ENCODE measurements around the gene EIF5B.

EIF5B gene

DNA sequence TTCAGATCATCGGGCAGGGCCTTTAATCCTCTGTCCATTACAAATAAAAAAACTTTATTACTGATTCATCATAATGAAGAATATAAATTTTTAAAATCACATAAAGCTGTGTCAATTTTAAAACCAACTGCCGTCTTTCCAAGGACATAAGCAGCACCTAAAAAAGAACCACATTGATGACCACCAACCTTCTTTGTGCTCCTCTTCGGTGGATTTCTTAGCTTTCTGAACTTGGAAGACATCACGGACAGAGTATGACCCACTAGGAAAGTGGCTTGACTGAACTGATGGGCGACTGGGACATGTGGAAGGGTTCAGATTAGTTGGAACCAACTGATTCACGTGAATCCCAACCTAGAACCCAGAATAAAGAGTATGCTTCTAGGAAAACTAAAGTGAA, 68.9 kb downstream of the EIF5B start:
- H3K4me3 ChIP-seq (ENCODE audit: low read depth, low read length): no peak overlapping the region
- no peak for DNase-seq (ENCODE audit: low read depth)
- TF ChIP-seq, protein P1, sequence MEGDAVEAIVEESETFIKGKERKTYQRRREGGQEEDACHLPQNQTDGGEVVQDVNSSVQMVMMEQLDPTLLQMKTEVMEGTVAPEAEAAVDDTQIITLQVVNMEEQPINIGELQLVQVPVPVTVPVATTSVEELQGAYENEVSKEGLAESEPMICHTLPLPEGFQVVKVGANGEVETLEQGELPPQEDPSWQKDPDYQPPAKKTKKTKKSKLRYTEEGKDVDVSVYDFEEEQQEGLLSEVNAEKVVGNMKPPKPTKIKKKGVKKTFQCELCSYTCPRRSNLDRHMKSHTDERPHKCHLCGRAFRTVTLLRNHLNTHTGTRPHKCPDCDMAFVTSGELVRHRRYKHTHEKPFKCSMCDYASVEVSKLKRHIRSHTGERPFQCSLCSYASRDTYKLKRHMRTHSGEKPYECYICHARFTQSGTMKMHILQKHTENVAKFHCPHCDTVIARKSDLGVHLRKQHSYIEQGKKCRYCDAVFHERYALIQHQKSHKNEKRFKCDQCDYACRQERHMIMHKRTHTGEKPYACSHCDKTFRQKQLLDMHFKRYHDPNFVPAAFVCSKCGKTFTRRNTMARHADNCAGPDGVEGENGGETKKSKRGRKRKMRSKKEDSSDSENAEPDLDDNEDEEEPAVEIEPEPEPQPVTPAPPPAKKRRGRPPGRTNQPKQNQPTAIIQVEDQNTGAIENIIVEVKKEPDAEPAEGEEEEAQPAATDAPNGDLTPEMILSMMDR (IDR thresholded peaks at IDR 0.05; ENCODE audit: low read depth, low read length, missing control alignments): no peak

DNA sequence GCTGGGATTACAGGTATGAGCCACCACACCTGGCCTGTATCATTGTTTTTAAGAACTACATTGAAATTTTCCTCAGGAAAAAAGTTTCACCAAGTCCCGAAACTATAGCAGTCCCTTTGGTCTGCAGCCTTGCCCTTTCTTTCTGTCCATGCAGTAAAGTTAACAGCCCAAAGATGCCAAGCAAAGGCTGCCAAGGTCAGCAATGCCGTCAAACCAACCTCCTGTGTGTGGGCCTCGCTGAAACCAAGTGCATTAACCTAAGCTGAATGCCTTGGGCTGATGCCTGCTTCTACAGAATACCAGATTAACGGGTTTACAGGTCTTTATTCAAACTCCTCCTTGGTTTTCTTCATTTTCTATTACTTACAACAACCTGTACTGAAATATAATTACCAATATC, 73.1 kb downstream of the EIF5B start:
- no peak for DNase-seq (ENCODE audit: low read depth)

DNA sequence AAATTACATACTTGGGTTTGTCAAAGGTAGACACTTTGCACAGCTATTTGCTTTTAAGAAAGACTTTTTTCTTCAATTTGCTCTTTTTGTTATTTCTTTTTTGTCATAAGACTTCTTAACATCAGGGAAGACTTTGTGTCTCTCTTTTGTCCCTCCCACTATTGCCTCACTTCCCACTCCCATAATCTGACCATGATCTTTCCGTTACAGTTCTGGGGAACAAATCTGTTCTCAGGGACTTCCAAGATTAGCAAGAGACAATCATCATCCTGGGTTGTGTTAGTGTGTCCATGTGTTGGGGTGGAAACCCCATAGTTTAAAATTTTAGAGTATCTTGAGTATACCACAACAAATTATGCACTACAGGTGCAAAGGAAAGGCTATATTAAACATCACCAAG, 77.4 kb downstream of the EIF5B start:
- no peak overlapping the region for H3K4me3 ChIP-seq (ENCODE audit: low read depth, low read length)
- DNase-seq (ENCODE audit: low read depth): no peak
- TF ChIP-seq, protein P1 (IDR thresholded peaks at IDR 0.05; ENCODE audit: low read depth, low read length, missing control alignments): no peak

More for the DNA sequence above, 73.1 kb downstream of the EIF5B start:
- TF ChIP-seq, protein P1 (IDR thresholded peaks at IDR 0.05; ENCODE audit: low read depth, low read length, missing control alignments): no peak
- H3K4me3 ChIP-seq (ENCODE audit: low read depth, low read length): no peak overlapping the region

DNA sequence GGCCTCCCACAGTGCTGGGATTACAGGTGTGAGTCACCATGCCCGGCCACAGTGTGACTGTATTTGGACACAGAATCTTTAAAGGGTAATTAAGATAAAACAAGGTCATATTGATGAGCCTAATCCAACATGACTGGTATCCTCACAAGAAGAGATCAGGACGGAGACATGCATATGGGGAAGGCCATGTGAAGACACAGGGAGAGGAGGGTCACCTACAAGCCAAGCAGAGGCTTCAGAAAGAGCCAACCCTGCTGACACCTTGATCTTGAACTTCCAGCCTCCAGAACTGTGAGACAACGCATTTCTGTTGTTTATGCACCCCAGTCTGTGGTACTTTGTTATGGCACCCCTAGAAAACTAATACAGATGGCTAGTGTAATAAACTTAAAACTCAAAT, 80.2 kb downstream of the EIF5B start:
- H3K4me3 ChIP-seq (ENCODE audit: low read depth, low read length): no peak overlapping the region
- DNase-seq (ENCODE audit: low read depth): no peak
- TF ChIP-seq, protein P1 (IDR thresholded peaks at IDR 0.05; ENCODE audit: low read depth, low read length, missing control alignments): no peak

DNA sequence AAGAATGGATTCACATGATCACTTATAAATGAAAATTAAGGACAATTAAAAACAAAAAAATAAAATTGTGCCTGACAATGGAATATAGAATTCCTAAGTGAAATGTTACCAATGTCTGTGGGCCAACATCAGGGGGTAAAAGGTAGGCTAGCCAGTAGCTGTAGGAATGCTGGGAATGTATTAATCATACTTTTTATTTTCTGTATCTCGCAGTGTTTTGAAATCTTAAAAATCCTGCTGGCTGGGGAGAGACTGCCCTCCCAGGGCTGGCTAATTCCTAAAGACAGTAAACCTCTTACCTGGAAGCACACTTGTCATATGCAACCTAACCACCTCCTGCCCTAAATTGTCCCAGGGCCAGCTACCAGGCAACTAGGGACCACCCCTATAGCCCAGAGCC, 82.8 kb downstream of the EIF5B start:
- no peak for DNase-seq (ENCODE audit: low read depth)
- TF ChIP-seq, protein P1 (IDR thresholded peaks at IDR 0.05; ENCODE audit: low read depth, low read length, missing control alignments): no peak
- H3K4me3 ChIP-seq (ENCODE audit: low read depth, low read length): no peak overlapping the region

DNA sequence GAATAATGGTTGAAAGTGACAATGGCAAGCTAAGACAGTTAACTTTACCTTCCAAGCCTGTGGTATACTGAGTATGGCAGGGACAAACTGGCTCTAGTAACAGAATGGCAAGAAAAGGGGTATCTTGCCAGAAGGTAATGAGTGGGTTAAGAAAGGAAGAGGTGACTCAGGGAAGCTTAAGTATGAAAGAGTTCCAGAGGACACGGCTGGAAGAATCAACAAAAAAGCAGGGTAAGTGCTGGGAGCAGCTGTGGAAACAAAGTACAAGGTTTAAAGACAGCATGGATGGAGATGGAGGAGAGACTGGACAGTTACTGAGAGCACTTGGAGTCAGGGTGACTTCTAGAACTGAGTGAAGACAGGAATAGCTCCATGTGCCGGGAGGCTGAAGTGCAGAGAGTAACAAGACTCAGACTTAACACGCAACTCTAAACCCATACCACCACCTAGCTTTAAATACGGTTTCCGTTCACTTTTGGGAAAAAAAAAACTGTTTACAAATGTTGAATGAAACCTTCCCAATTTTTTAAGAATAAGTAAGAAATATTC, 83.6 kb downstream of the EIF5B start:
- H3K4me3 ChIP-seq (ENCODE audit: low read depth, low read length): no peak overlapping the region
- DNase-seq (ENCODE audit: low read depth): no peak
- TF ChIP-seq, protein P1 (IDR thresholded peaks at IDR 0.05; ENCODE audit: low read depth, low read length, missing control alignments): no peak

DNA sequence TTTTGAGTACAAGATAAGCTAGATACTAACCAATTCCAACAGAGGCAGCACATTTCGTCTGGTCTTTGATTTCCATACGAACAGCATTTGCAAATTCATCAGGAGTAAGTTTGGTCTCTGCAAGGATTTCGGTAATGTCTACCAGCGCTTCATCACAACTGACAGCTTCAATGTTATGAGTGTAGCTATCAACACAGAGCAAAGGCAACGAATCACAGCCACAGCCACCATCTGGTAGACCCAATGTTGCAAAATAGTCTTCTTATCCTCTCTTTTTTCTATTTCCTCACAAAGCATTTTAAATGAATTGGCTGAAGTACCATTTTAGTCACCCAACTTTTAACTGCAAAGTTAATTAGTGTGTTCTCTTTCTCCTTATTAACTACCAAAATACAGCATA, 84.3 kb downstream of the EIF5B start:
- H3K4me3 ChIP-seq (ENCODE audit: low read depth, low read length): no peak overlapping the region
- TF ChIP-seq, protein P1 (IDR thresholded peaks at IDR 0.05; ENCODE audit: low read depth, low read length, missing control alignments): no peak
- no peak for DNase-seq (ENCODE audit: low read depth)

Data from GM12864 (cell line).